HT1080 (cell line): Measurements from ENCODE around the gene MADCAM1. TPM values are rescaled to one million over a fixed set of nuclear protein-coding genes. Genes with fewer than 3 reads are reported as not detected.

ENCODE experiments used
- DNase-seq: peaks from one replicate; pipeline ENCODE4 v3.0.0-alpha.2; 2015; ENCODE audit warnings: low read depth
- small RNA-seq: library from RNA; depleted of rRNA; stranded (forward); fragments of <200 nt; gene quantifications from one replicate; pipeline ENCODE3, GENCODE V24; 2014
- total RNA-seq: library from RNA; depleted of rRNA; stranded (reverse); fragments of >200 nt; shearing (Covaris generic); gene quantifications from 2 replicates; pipeline ENCODE4 v1.2.3, GENCODE V29; 2014; rRNA removed

MADCAM1 gene
- total RNA-seq, 1 experiment from 2014 or later, result not detected

DNA sequence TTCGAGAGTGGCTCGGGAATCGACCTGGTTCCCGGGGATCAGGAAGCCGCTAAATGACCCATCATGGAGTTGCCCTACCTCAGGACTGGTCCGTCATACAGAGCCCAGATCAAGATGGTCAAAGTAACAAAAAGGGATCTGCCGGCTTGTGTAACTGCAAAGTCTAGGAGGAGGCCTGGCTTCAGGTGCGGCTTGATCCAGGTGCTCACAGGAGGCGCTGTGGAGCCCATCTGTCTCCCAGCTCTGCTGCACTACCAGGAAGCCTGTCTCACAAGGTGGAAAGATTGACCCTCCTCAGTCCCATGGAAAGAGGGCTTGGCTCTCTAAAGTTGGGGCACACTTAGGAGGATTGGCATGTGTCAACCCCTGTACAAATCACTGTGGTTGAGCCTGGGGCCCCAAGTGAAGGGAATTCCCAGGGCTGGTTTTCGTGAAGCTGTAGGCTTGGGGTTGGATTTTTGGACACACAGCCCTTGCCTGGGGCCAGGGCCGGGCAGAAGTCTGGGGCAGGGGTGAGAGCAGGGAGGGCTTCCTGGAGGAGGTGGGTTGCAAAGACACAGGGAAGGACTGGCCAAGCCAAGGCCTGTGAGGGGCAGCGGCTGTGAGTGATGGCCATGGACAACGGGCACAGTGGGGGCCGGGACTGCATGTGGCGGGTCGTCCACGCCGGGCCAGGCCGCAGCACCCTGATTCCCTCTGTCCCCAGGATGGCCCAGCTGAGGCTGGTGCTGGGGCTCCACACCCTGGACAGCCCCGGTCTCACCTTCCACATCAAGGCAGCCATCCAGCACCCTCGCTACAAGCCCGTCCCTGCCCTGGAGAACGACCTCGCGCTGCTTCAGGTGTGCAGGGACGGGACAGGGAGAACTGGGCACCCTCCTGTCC is 51.8 kb downstream of the MADCAM1 start:
- no peak for DNase-seq

DNA sequence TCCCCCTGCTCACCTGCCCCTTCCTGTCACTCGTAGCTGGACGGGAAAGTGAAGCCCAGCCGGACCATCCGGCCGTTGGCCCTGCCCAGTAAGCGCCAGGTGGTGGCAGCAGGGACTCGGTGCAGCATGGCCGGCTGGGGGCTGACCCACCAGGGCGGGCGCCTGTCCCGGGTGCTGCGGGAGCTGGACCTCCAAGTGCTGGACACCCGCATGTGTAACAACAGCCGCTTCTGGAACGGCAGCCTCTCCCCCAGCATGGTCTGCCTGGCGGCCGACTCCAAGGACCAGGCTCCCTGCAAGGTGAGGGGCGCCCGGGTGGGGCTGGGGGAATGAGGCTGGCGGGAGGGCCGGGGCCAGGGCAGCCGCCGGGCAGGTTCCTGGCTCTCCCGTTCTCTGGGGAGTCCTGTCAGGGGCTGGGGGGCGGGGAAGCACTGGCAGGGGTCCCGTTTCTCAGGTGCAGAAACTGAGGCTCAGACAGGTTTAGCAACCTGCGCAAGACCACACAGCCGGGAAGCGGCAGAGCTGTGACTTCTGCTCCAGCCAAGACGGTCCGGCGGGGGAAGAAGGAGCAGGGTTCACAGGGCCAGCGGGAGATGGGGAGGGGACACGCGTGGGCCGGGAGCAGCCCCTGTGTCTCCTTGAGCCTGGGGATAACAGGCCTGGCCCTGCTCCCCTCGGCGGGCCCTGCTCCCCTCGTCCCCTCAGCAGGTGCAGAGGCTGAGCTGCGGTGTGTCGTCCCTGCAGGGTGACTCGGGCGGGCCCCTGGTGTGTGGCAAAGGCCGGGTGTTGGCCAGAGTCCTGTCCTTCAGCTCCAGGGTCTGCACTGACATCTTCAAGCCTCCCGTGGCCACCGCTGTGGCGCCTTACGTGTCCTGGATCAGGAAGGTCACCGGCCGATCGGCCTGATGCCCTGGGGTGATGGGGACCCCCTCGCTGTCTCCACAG is 52.9 kb downstream of the MADCAM1 start:
- no peak for DNase-seq

GRCh38 chr19:554817-555216 is 58.5 kb downstream of the MADCAM1 start:
- no peak for DNase-seq

Small RNAs within 50 kb of the gene (small RNA-seq; reads per million reads assigned to genes)
- gene RNA5SP462, result not detected

Other genes starting within 250 kb of the MADCAM1 start
- gene PLPP2, start 205.1 kb upstream of the MADCAM1 start, total RNA-seq, result 98.0 and 104 TPM in 2 replicates
- 12.7 and 18.6 TPM in 2 replicates for gene MIER2, start 151.7 kb upstream of the MADCAM1 start, total RNA-seq
- gene C2CD4C, start 87.3 kb upstream of the MADCAM1 start, total RNA-seq, result 0.40 and 0.69 TPM in 2 replicates
- gene SHC2, start 35.5 kb upstream of the MADCAM1 start, total RNA-seq, result 0.03 TPM in 1 of 2 replicates, not detected in the other
- 40.7 and 48.2 TPM in 2 replicates for gene TPGS1, start 11.0 kb downstream of the MADCAM1 start, total RNA-seq
- gene CDC34, start 35.3 kb downstream of the MADCAM1 start, total RNA-seq, result 107 and 110 TPM in 2 replicates
- not detected in 2 replicates for gene GZMM, start 47.6 kb downstream of the MADCAM1 start, total RNA-seq
- gene BSG, start 76.1 kb downstream of the MADCAM1 start, total RNA-seq, result 475 and 545 TPM in 2 replicates
- gene HCN2, start 93.4 kb downstream of the MADCAM1 start, total RNA-seq, result 0.27 and 0.37 TPM in 2 replicates
- gene POLRMT, start 137.1 kb downstream of the MADCAM1 start, total RNA-seq, result 86.9 and 100 TPM in 2 replicates
- not detected in 2 replicates for gene FGF22, start 143.4 kb downstream of the MADCAM1 start, total RNA-seq
- 86.5 and 130 TPM in 2 replicates for gene RNF126, start 166.7 kb downstream of the MADCAM1 start, total RNA-seq
- gene FSTL3, start 179.9 kb downstream of the MADCAM1 start, total RNA-seq, result 14.5 and 19.7 TPM in 2 replicates
- not detected in 2 replicates for gene PRSS57, start 199.0 kb downstream of the MADCAM1 start, total RNA-seq
- not detected in 2 replicates for gene PALM, start 212.4 kb downstream of the MADCAM1 start, total RNA-seq